CD8-positive, alpha-beta memory T cell (primary cell): Measurements from ENCODE around the gene EPHX1. TPM values are rescaled to one million over a fixed set of nuclear protein-coding genes. Genes with fewer than 3 reads are reported as not detected.
A peak's percentile ranks its signal among the peaks of the same experiment; 100 is the strongest.

Experiments
- CTCF ChIA-PET: fragments of 350-600 bp; sonication (Branson Sonifier 250); formaldehyde crosslinking; loops from one replicate; lab custom pipeline; 2021; ENCODE audit warnings: antibody characterized with exemption; lab: Charles Lee
- POLR2A ChIA-PET: fragments of 350-600 bp; sonication (Branson Sonifier 250); formaldehyde crosslinking; loops from one replicate; lab custom pipeline; 2021; ENCODE audit warnings: antibody characterized with exemption; lab: Charles Lee
- DNase-seq, 5 donors: peaks; one replicate each; pipeline versions ENCODE4 v3.0.0 to v3.0.0-alpha.2; 2020 to 2022; ENCODE audit warnings: mixed read lengths in 1 of 5
- H3K27ac ChIP-seq: one replicate; pipeline ENCODE4 v1.7.0; 2013; ENCODE audit warnings: low read depth, mild to moderate bottlenecking, low read length, moderate library complexity
- H3K27me3 ChIP-seq: 2 replicates; pipeline ENCODE4 v1.7.0; 2013; ENCODE audit warnings: low read length, mild to moderate bottlenecking; ENCODE audit not compliant: insufficient read depth, poor library complexity, severe bottlenecking
- H3K36me3 ChIP-seq: 2 replicates; pipeline ENCODE4 v1.7.0; 2013; ENCODE audit warnings: mild to moderate bottlenecking, low read length, moderate library complexity; ENCODE audit not compliant: insufficient read depth
- H3K4me1 ChIP-seq: 2 replicates; pipeline ENCODE4 v1.7.0; 2013; ENCODE audit warnings: mild to moderate bottlenecking, low read length, moderate library complexity; ENCODE audit not compliant: insufficient read depth
- H3K4me3 ChIP-seq: 2 replicates; pipeline ENCODE4 v1.7.0; 2013; ENCODE audit warnings: mild to moderate bottlenecking, low read length
- H3K9me3 ChIP-seq: 2 replicates; pipeline ENCODE4 v1.7.0; 2013; ENCODE audit warnings: mild to moderate bottlenecking, low read length
- H3K27ac Mint-ChIP-seq, 8 donors: one replicate each; pipeline ENCODE4 v1.8.0; 2020 to 2021; ENCODE audit warnings: mixed read lengths in 8 of 8, mild to moderate bottlenecking in 6 of 8, inconsistent platforms in 3 of 8, moderate library complexity in 3 of 8
- H3K27me3 Mint-ChIP-seq, 2 donors: one replicate each; pipeline ENCODE4 v1.8.0; 2020 to 2021; ENCODE audit warnings: mixed read lengths in 2 of 2, mild to moderate bottlenecking in 1 of 2, moderate library complexity in 1 of 2
- H3K36me3 Mint-ChIP-seq, 3 donors: one replicate each; pipeline ENCODE4 v1.8.0; 2020 to 2021; ENCODE audit warnings: mixed read lengths in 3 of 3, inconsistent platforms in 1 of 3, mild to moderate bottlenecking in 1 of 3
- H3K4me1 Mint-ChIP-seq, 3 donors: one replicate each; pipeline ENCODE4 v1.8.0; 2020 to 2021; ENCODE audit warnings: mixed read lengths in 3 of 3, inconsistent platforms in 1 of 3, mild to moderate bottlenecking in 1 of 3
- H3K4me3 Mint-ChIP-seq, 7 donors: one replicate each; pipeline ENCODE4 v1.8.0; 2020 to 2021; ENCODE audit warnings: mixed read lengths in 7 of 7, mild to moderate bottlenecking in 6 of 7, moderate library complexity in 4 of 7, inconsistent platforms in 2 of 7
- H3K9me3 Mint-ChIP-seq, 5 donors: one replicate each; pipeline ENCODE4 v1.8.0; 2020 to 2022; ENCODE audit warnings: mixed read lengths in 5 of 5, mild to moderate bottlenecking in 3 of 5, moderate library complexity in 2 of 5, inconsistent platforms in 1 of 5
- polyA plus RNA-seq: library from polyadenylated mRNA; unstranded; fragments of 300-500 nt; fragmentation: Illumina TruSeq; gene quantifications from one replicate; pipeline ENCODE4 v1.2.3, GENCODE V29; 2021
- total RNA-seq, 2 experiments: library from RNA; stranded (reverse); gene quantifications; one replicate each; pipeline ENCODE4 v1.2.3, GENCODE V29; 2021

EPHX1 gene
- total and polyA plus RNA-seq, 3 experiments from 2014 or later, result 1.8 to 3.0 (median 2.2) TPM

DNA sequence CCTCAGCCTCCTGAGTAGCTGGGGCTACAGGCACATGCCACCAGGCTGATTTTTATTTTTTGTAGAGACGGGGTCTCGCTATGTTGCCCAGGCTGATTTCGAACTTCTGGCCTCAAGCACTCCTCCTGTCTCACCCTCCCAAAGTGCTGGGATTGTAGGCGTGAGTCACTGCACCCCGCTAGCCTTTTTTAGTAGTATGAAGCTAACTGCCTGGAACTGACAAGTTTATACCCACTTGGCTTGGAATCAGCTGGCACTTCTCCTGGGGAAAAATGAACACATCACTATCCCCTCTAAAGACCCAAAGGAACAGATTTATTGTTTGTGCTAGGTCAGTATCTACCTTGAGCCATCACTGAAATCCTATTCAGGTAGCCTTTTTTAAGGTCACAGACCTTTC is 53.2 kb downstream of the EPHX1 start:
- Mint-ChIP-seq H3K36me3 (peaks cover 10 to 93% (median 16%) of the 10 kb centered on the region in 3 donors), H3K27ac (no peak overlapping the region), H3K4me1 (peaks cover 34 to 39% (median 35%) of the 10 kb centered on the region in 3 donors), H3K27me3 (no peaks in the 10 kb centered on the region), H3K4me3 (no peak overlapping the region), H3K9me3 (no peaks in the 10 kb centered on the region)
- H3K27ac ChIP-seq, result no peak overlapping the region
- POLR2A ChIA-PET, result no interaction called here
- H3K4me1 ChIP-seq, result peaks cover 31% of the 10 kb centered on the region
- CTCF ChIA-PET, result no interaction called here
- H3K36me3 ChIP-seq, result peaks cover 77% of the 10 kb centered on the region
- no peak for DNase-seq
- H3K4me3 ChIP-seq, result no peak overlapping the region
- H3K27me3 ChIP-seq, result no peaks in the 10 kb centered on the region
- H3K9me3 ChIP-seq, result no peaks in the 10 kb centered on the region

DNA sequence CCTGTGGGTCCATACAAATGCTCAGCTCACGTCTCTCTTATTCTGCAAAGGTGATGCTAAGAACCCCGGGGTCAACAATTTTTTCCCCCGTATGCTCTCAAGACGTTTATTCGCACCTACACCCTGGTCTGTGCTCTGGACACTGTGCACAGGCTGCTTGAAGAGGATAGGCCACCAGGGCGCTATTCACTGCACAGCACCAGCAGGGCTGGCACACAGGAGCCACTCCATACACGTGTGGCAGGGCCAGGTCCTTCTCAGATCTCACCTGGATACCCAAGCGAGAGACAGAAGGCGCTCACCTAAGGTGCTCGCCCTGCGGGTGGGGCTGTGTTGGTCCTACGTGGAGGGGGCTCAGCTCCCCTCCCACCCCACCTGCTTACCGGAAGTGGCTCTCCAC is 55.6 kb downstream of the EPHX1 start:
- Mint-ChIP-seq H3K27me3 (no peaks in the 10 kb centered on the region), H3K9me3 (no peaks in the 10 kb centered on the region), H3K4me1 (peaks cover 37 to 48% (median 41%) of the 10 kb centered on the region in 3 donors), H3K36me3 (peaks cover 10 to 90% (median 11%) of the 10 kb centered on the region in 3 donors), H3K27ac (peak overlapping the region; percentile 75 to 97 (median 92)), H3K4me3 (peak overlapping the region in 3 of 7 donors; percentile 2 to 79 (median 71))
- H3K27ac ChIP-seq, result no peak overlapping the region
- no peak for DNase-seq
- H3K4me3 ChIP-seq, result no peak overlapping the region
- POLR2A ChIA-PET, result interaction anchor here (1.2 to 2.3 kb wide), 3 partner anchors 8 to 32 kb away, joined by 3 to 14 read pairs (median 3); partner anchors contain the start of gene TMEM63A
- no peaks in the 10 kb centered on the region for H3K27me3 ChIP-seq
- CTCF ChIA-PET, result interaction anchor here (1.4 to 2.7 kb wide), 3 partner anchors 13 to 88 kb away, joined by 4 to 12 read pairs (median 6); partner anchors contain the start of gene SRP9
- peaks cover 78% of the 10 kb centered on the region for H3K36me3 ChIP-seq
- peaks cover 31% of the 10 kb centered on the region for H3K4me1 ChIP-seq
- no peaks in the 10 kb centered on the region for H3K9me3 ChIP-seq

DNA sequence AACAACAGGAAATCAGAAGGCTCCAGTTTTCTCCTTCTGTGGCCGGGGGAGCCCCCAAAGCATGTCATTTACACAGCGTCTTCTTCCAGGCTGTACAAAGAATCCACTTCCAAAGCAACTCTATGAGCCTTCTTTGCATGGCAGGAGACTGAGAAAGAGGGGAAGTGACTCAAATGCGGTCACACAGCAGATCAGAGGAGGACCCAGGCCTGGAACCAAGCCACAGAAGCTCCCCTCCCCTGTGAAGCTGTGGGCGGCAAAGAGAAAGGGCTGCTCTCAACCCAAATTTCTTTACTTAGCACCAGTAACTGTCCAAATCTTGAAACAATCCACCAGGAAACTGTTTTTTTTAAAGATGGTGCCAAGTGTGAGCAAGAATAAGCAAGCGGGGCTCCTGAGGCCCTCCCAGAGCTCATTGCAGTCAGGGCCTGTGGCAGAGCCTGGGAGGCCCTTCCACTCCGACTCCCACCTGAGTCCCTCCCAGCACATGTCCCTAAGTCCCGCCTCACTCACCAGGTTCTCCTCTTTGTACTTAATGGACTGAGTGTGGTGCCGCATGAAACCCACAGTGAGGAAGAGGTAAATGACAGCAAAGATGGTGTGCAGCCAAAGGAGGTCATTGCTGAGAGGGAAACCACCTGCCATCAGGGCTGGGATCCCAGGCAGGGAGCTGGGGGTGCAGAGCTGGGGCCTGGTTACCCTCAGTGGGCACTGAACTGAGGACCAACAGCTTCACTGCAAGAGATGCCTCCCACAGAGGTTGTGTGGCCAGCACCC is 56.3 kb downstream of the EPHX1 start:
- H3K27ac Mint-ChIP-seq, result peak overlapping the region; percentile 75 to 97 (median 92)
- peaks cover 10 to 90% (median 18%) of the 10 kb centered on the region in 3 donors for H3K36me3 Mint-ChIP-seq
- POLR2A ChIA-PET, result interaction anchor here (0.6 to 2.3 kb wide), 5 partner anchors 9 to 89 kb away, joined by 3 to 14 read pairs (median 4); partner anchors contain the start of genes SRP9 and TMEM63A
- Histone ChIP-seq H3K4me3 (no peak overlapping the region), H3K36me3 (peaks cover 78% of the 10 kb centered on the region), H3K27me3 (no peaks in the 10 kb centered on the region), H3K9me3 (no peaks in the 10 kb centered on the region), H3K27ac (no peak overlapping the region), H3K4me1 (peaks cover 31% of the 10 kb centered on the region)
- peak overlapping the region; percentile 2 to 79 (median 71) for H3K4me3 Mint-ChIP-seq
- CTCF ChIA-PET, result interaction anchor here (1.1 to 2.7 kb wide), 5 partner anchors 11 to 89 kb away, joined by 3 to 12 read pairs (median 5); partner anchors contain the start of genes SRP9 and TMEM63A
- peaks cover 40 to 51% (median 48%) of the 10 kb centered on the region in 3 donors for H3K4me1 Mint-ChIP-seq
- no peaks in the 10 kb centered on the region for H3K9me3 Mint-ChIP-seq
- DNase-seq, result peak; percentile 40 to 82 (median 70)
- no peaks in the 10 kb centered on the region for H3K27me3 Mint-ChIP-seq

DNA sequence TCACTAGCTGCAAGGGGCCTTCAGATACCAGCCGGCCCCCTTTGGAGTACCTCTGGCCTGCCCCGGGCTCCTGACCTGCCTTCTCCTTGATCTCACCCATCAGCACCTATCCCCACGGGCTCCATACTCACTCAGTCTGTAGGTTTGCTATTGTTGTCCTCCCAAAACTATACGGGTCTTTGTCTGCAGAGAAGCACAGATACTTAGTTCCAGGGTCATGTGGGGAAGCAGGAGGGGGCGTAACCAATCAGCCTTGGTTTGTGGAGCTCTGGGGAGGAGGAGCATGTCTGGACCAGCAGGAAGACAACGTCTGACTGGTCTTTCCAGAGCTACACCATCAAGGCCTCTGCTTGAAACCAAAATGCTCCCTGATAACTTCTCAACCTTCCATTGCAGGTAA is 57.1 kb downstream of the EPHX1 start:
- Histone ChIP-seq H3K4me1 (peaks cover 32% of the 10 kb centered on the region), H3K9me3 (no peaks in the 10 kb centered on the region), H3K27ac (no peak overlapping the region), H3K27me3 (no peaks in the 10 kb centered on the region), H3K4me3 (no peak overlapping the region), H3K36me3 (peaks cover 78% of the 10 kb centered on the region)
- H3K27me3 Mint-ChIP-seq, result no peaks in the 10 kb centered on the region
- no peaks in the 10 kb centered on the region for H3K9me3 Mint-ChIP-seq
- ChIA-PET CTCF (interaction anchor here (1.1 to 2.7 kb wide), 5 partner anchors 10 to 89 kb away, joined by 3 to 12 read pairs (median 5); partner anchors contain the start of genes SRP9 and TMEM63A), POLR2A (interaction anchor here (1.2 to 2.3 kb wide), 3 partner anchors 14 to 90 kb away, joined by 3 to 14 read pairs (median 5); partner anchors contain the start of genes SRP9 and TMEM63A)
- no peak for DNase-seq
- peak overlapping the region in 4 of 7 donors; percentile 32 to 71 (median 56) for H3K4me3 Mint-ChIP-seq
- peaks cover 45 to 56% (median 55%) of the 10 kb centered on the region in 3 donors for H3K4me1 Mint-ChIP-seq
- peaks cover 10 to 90% (median 18%) of the 10 kb centered on the region in 3 donors for H3K36me3 Mint-ChIP-seq
- H3K27ac Mint-ChIP-seq, result peak overlapping the region; percentile 75 to 94 (median 90)

DNA sequence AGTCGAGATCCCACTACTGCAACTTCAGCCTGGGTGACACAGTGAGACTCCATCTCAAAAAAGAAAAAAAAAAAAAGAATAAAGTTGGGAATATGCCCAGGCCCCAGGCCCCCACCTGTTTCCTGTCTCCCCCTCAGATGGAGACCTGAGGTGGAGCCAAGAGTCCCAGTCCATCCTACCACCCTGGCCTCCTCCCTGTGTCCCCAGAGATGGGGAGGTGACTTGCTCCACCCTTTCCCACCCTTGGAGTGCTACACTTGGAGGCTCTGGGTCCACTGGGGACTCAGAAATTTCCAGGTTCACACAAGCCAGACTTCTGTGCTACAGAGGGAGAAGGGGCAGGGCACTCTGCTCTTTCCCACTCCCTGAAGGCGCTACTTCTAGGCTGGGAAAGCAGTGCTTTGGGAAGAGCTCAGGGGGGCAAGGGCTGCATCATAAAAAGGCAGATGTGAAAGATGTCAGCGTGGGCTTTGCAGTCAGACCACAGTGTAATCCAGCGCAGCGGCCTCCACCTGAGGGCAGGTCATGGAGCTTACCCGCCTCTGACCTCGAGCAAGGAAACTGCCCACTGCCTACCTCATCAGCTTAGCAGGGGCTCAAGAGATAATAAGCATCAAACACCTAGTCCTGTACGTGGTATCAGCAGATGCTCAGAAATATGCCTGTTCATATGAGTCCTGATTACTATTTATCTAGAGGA is 58.9 kb downstream of the EPHX1 start:
- no peaks in the 10 kb centered on the region for H3K9me3 ChIP-seq
- H3K27ac ChIP-seq, result no peak overlapping the region
- CTCF ChIA-PET, result interaction anchor here (0.7 to 2.0 kb wide), 3 partner anchors 8 to 90 kb away, joined by 3 to 9 read pairs (median 3); partner anchors contain the start of gene TMEM63A
- Mint-ChIP-seq H3K4me3 (no peak overlapping the region), H3K27ac (peak overlapping the region in 6 of 8 donors; percentile 9 to 81 (median 66)), H3K9me3 (no peaks in the 10 kb centered on the region), H3K4me1 (peaks cover 51 to 71% (median 67%) of the 10 kb centered on the region in 3 donors), H3K27me3 (no peaks in the 10 kb centered on the region), H3K36me3 (peaks cover 10 to 91% (median 19%) of the 10 kb centered on the region in 3 donors)
- peaks cover 36% of the 10 kb centered on the region for H3K4me1 ChIP-seq
- no peak overlapping the region for H3K4me3 ChIP-seq
- DNase-seq, result no peak
- peaks cover 83% of the 10 kb centered on the region for H3K36me3 ChIP-seq
- no peaks in the 10 kb centered on the region for H3K27me3 ChIP-seq
- POLR2A ChIA-PET, result no interaction called here

DNA sequence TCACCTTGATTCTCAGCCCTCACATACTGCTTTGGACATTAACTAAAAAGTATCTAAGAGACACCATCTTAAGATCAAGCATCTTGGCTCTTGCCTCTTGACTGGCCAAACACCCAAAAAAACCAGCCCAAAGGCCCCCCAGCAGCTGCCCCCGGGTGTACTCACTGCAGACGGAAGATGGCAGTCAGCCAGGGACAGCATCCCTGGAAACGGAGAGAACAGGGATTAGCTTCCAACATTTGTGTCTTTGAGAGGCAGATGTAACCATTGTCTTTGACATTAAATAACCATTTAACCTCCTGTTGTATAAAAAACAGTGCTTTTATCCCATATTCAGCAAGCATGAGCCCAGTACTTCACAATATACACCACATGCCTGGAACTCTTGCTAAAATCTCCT is 61.0 kb downstream of the EPHX1 start:
- peak overlapping the region in 6 of 8 donors; percentile 35 to 83 (median 60) for H3K27ac Mint-ChIP-seq
- peaks cover 10 to 92% (median 18%) of the 10 kb centered on the region in 3 donors for H3K36me3 Mint-ChIP-seq
- Histone ChIP-seq H3K4me1 (peaks cover 37% of the 10 kb centered on the region), H3K27me3 (no peaks in the 10 kb centered on the region), H3K27ac (no peak overlapping the region), H3K36me3 (peaks cover 86% of the 10 kb centered on the region), H3K4me3 (no peak overlapping the region), H3K9me3 (no peaks in the 10 kb centered on the region)
- ChIA-PET CTCF (interaction anchor here (1.0 to 1.9 kb wide), 4 partner anchors 11 to 53 kb away, joined by 3 to 12 read pairs (median 5); partner anchors contain the start of genes PYCR2 and TMEM63A), POLR2A (interaction anchor here (0.7 to 1.5 kb wide), 2 partner anchors 27 to 108 kb away, joined by 4 to 6 read pairs; no protein-coding TSS in a partner anchor)
- peaks cover 63 to 76% (median 75%) of the 10 kb centered on the region in 3 donors for H3K4me1 Mint-ChIP-seq
- H3K9me3 Mint-ChIP-seq, result no peaks in the 10 kb centered on the region
- no peaks in the 10 kb centered on the region for H3K27me3 Mint-ChIP-seq
- no peak for DNase-seq
- peak overlapping the region in 1 of 7 donors; percentile 41 for H3K4me3 Mint-ChIP-seq

DNA sequence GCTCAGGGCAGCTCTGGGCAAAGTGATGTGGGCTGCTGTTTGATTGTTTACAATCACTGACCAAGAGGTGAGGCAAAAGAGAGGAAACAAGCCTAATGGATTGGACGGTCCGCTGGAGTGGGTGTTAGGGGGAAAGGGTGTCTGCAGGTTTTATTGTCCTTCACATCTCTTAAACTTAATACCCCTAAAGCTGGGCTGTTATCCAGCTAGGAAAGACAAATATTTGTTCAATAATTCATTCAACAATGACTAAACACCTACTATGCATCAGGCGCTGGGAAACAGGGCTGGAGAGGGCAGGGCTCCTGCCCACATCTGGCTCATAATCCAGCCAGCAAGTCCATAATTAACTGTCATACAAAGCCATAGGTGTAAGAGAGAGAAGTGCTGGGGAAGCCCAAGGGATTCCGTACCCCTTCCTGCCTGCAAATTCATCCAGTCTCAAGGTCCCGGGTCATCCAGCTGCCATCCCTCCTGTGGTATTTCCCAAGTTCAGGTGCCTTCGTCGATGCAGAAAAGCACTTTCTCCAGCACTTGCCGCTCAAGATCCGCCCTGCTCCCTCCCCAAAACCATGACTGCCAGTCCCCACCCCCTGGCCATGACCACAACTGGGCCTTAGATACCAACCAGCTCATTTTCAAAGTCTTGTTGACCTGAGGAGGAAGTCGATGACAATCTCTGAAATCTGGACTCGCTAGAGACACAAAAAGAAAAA is 61.6 kb downstream of the EPHX1 start:
- Mint-ChIP-seq H3K27me3 (no peaks in the 10 kb centered on the region), H3K27ac (peak overlapping the region in 7 of 8 donors; percentile 11 to 83 (median 72)), H3K4me3 (peak overlapping the region in 2 of 7 donors; percentile 26 to 41), H3K9me3 (no peaks in the 10 kb centered on the region), H3K36me3 (peaks cover 4 to 92% (median 20%) of the 10 kb centered on the region in 3 donors), H3K4me1 (peaks cover 62 to 76% (median 75%) of the 10 kb centered on the region in 3 donors)
- peak in 1 of 5 donors; percentile 41 for DNase-seq
- Histone ChIP-seq H3K9me3 (no peaks in the 10 kb centered on the region), H3K27me3 (no peaks in the 10 kb centered on the region), H3K27ac (no peak overlapping the region), H3K4me1 (peaks cover 37% of the 10 kb centered on the region), H3K36me3 (peaks cover 80% of the 10 kb centered on the region), H3K4me3 (no peak overlapping the region)
- ChIA-PET CTCF (interaction anchor here (1.0 to 1.9 kb wide), 3 partner anchors 11 to 52 kb away, joined by 3 to 12 read pairs (median 7); partner anchors contain the start of genes PYCR2 and TMEM63A), POLR2A (interaction anchor here (1.2 to 1.5 kb wide), 2 partner anchors 10 to 27 kb away, joined by 4 to 6 read pairs; no protein-coding TSS in a partner anchor)
